SH-SY5Y (cell line): ENCODE measurements around the gene IQCB1.

Experiments
- GATA2 ChIP-seq: IDR thresholded peaks from 2 replicates; pipeline ENCODE4 v1.6.1; 2011; ENCODE audit warnings: mild to moderate bottlenecking, low read depth, low read length
- GATA3 ChIP-seq: IDR thresholded peaks from 2 replicates; pipeline ENCODE4 v1.6.1; 2011; ENCODE audit warnings: low read depth, mild to moderate bottlenecking, low read length, moderate library complexity

DNA sequence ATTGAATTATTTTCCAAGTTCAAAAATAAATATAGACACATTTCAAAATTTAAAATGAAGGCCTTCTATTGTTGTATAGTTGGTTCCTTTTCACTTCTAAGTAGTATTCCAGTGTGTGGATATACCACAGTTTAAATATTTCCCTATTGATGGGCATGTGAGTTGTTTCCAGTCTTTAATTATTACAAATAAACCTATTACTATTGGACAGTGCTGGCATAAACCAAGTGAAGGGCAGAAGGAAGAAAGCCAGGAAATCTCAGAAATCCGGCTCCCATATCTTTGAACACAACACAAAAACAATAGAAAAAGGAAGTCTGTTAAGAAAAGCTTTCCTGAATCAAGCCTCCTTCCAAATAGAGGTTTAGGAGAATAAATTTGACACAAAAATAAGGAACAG, 111.4 kb downstream of the IQCB1 start:
- no peak for TF ChIP-seq GATA3
- TF ChIP-seq GATA2 = no peak
